GM08714 (cell line): ENCODE measurements around the gene SARS1.

ENCODE experiments used
- H3K4me3 ChIP-seq: fragments of 200-500 bp; sonication (Bioruptor generic); 2 replicates; pipeline ENCODE4 v1.5.1; 2014; ENCODE audit warnings: mild to moderate bottlenecking, low read length, inconsistent platforms
- ZNF274 ChIP-seq: IDR thresholded peaks from 2 replicates; pipeline ENCODE4 v1.6.1; 2012; ENCODE audit warnings: mild to moderate bottlenecking, low read depth, low read length

The SARS1 gene

GRCh38 chr1:109225711-109226445 is 12.2 kb downstream of the SARS1 start:
- H3K4me3 ChIP-seq: no peak overlapping the region
- no peak for TF ChIP-seq ZNF274

DNA sequence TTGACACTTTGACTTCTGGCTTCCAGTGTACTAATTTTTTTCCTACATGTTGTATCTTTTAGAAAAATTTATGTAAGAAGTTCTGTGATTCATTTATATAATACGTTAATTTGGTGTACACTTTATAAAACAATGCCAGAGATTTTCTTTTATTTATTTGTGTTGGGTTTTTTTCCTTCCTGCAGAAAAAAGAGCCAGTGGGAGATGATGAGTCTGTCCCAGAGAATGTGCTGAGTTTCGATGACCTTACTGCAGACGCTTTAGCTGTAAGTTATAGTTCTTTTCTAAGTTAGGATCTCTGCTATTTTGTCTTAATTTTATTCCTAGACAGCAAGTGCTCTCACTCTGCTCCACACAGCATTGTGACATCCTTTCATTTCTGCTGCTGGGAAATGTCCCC is 14.4 kb downstream of the SARS1 start:
- no peak for TF ChIP-seq ZNF274
- no peak overlapping the region for H3K4me3 ChIP-seq

- no peak overlapping the region for H3K4me3 ChIP-seq
- no peak for TF ChIP-seq ZNF274
Observed at GRCh38 chr1:109229531-109230127, 15.9 kb downstream of the SARS1 start.

- no peak for TF ChIP-seq ZNF274
- no peak overlapping the region for H3K4me3 ChIP-seq
Observed at GRCh38 chr1:109231066-109231465, 17.3 kb downstream of the SARS1 start.

DNA sequence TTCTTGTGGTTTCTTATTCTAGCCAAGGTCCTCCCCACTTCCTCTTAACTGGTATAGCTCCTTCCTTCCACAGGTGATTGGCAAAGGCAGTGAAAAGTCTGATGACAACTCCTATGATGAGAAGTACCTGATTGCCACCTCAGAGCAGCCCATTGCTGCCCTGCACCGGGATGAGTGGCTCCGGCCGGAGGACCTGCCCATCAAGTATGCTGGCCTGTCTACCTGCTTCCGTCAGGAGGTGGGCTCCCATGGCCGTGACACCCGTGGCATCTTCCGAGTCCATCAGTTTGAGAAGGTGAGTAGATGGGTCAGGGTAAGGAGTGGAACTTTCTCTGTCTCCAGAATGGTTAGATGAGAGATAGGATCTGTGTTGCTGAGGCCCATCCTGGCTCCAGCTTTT is 21.4 kb downstream of the SARS1 start:
- H3K4me3 ChIP-seq: no peak overlapping the region
- no peak for TF ChIP-seq ZNF274

- no peak overlapping the region for H3K4me3 ChIP-seq
- no peak for TF ChIP-seq ZNF274
Observed at GRCh38 chr1:109237512-109237911, 23.8 kb downstream of the SARS1 start.

- TF ChIP-seq ZNF274: no peak
- H3K4me3 ChIP-seq: no peak overlapping the region
Observed at GRCh38 chr1:109238382-109238781, 24.7 kb downstream of the SARS1 start.

- TF ChIP-seq ZNF274: no peak
Observed at GRCh38 chr1:109239047-109239408, 25.3 kb downstream of the SARS1 start.

DNA sequence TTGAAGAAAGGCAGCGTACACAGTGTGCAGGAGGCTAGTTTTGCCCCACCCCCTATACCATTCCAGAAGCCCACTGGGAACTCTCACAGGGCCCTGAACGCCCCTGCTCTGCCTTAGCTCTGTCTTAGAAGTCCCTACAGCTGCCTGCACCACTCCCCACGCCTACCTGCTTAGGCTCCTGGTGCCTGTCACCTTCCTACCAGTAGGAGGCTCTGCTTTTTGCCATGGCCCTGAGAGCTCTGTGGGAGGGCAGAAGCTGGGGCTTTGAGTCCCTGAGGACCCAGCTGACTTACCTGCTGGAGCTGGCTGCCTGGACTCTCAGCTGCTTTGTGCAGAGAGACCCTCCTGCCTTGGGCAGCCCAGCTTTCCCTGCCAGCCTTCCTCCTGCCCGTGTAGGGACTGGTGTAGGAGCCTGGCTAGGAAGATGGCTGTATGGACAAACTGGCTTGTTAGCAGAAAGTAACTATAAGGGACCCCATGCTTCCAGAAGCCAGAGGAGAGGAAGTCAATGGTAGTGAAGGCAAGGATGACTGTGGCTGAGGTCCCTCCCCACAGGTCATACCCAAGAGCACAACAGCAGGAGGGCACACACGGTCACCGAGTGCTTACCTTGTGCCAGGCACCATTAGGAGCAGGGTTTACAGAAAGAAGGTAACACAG is 25.8 kb downstream of the SARS1 start:
- TF ChIP-seq ZNF274: no peak
- no peak overlapping the region for H3K4me3 ChIP-seq

More at GRCh38 chr1:109239047-109239408, 25.3 kb downstream of the SARS1 start:
- no peak overlapping the region for H3K4me3 ChIP-seq

- H3K4me3 ChIP-seq: no peak overlapping the region
- TF ChIP-seq ZNF274: no peak
Observed at GRCh38 chr1:109240158-109241152, 26.7 kb downstream of the SARS1 start.

- no peak overlapping the region for H3K4me3 ChIP-seq
- TF ChIP-seq ZNF274: no peak
Observed at GRCh38 chr1:109241344-109241743, 27.6 kb downstream of the SARS1 start.

GRCh38 chr1:109241841-109242345 is 28.2 kb downstream of the SARS1 start:
- no peak for TF ChIP-seq ZNF274

GRCh38 chr1:109242387-109242786 is 28.7 kb downstream of the SARS1 start:
- TF ChIP-seq ZNF274: no peak
- no peak overlapping the region for H3K4me3 ChIP-seq

More at GRCh38 chr1:109241841-109242345, 28.2 kb downstream of the SARS1 start:
- H3K4me3 ChIP-seq: no peak overlapping the region

- no peak overlapping the region for H3K4me3 ChIP-seq
- no peak for TF ChIP-seq ZNF274
Observed at GRCh38 chr1:109243221-109243620, 29.5 kb downstream of the SARS1 start.
